Smooth muscle cell of the coronary artery (primary cell): ENCODE results near the gene DACT1. TPM values are rescaled to one million over a fixed set of nuclear protein-coding genes. Genes with fewer than 3 reads are reported as not detected.

ENCODE experiments used
- total RNA-seq: library from RNA; depleted of rRNA; stranded (reverse); fragments of >200 nt; gene quantifications from 2 replicates; pipeline ENCODE4 v1.2.3, GENCODE V29; 2014; ENCODE audit warnings: low replicate concordance

DACT1 gene
- total RNA-seq = 9.8 and 54.6 TPM in 2 replicates

GRCh38 chr14:58637391-58638230, at the start of gene DACT1:
Gene DACT1 (plus strand): TSS chr14:58637962. CDS start chr14:58638203, 241 bp downstream.

Other genes starting within 250 kb of the DACT1 start
- not detected in 2 replicates for gene TOMM20L, start 242.0 kb upstream of the DACT1 start, total RNA-seq
- 7.4 and 12.9 TPM in 2 replicates for gene TIMM9, start 210.4 kb upstream of the DACT1 start, total RNA-seq
- 9.4 and 12.2 TPM in 2 replicates for gene KIAA0586, start 210.2 kb upstream of the DACT1 start, total RNA-seq